K562 (cell line): ENCODE data around the gene EGF. TPM values are rescaled to one million over a fixed set of nuclear protein-coding genes. Genes with fewer than 3 reads are reported as not detected.

Experiments
- ATAC-seq: fragments of 200-7000 bp; cut with Tn5 transposase; 3 replicates; pipeline ENCODE4 v1.9.1; 2020; ENCODE audit warnings: moderate library complexity
- BruUV-seq: library from RNA; stranded (reverse); fragments of 400-500 nt; replicated peaks from 2 replicates; lab custom pipeline; 2021; lab: Mats Ljungman, UMichigan
- CTCF ChIA-PET: fragments of 300-600 bp; formaldehyde crosslinking; extraction: SDS; loops from one replicate; lab custom pipeline; 2021; ENCODE audit warnings: low intra/inter-chr PET ratio; lab: Yijun Ruan, JAX
- POLR2A ChIA-PET: fragments of 300-600, 350-650 bp; sonication (Branson Sonifier 250); formaldehyde crosslinking; extraction: SDS; loops from one replicate; lab custom pipeline; 2021; ENCODE audit warnings: antibody characterized with exemption, inconsistent platforms; lab: Yijun Ruan, JAX
- DNase-seq, 4 experiments: peaks; one replicate each; pipeline versions ENCODE4 v3.0.0 to v3.0.0-alpha.2; 2011 to 2018; ENCODE audit warnings: low spot score in 3 of 4, mixed read lengths in 3 of 4; ENCODE audit errors: extremely low read depth in 1 of 4
- FAIRE-seq: peaks from 2 replicates; lab custom pipeline; 2011; peaks lifted over from hg19 to GRCh38; lab: Jason Lieb, UNC
- H2AFZ ChIP-seq: 2 replicates; pipeline ENCODE4 v1.6.0; 2011; ENCODE audit warnings: low read depth, low read length, control low read depth, inconsistent platforms
- H3K27ac ChIP-seq: fragments of 200-600 bp; 3 replicates; pipeline ENCODE4 v1.8.0; 2011; ENCODE audit warnings: low read depth, mild to moderate bottlenecking, control low read depth, inconsistent platforms, low read length, moderate library complexity, mixed read lengths; ENCODE audit errors: extremely low read depth
- H3K27me3 ChIP-seq, 2 experiments: fragments of 300-600 bp in 1 of 2; 2 replicates in 1 of 2; 3 replicates in 1 of 2; pipeline versions ENCODE4 v1.6.0 to v1.8.0; 2011; ENCODE audit warnings: inconsistent platforms in 2 of 2, low read length in 2 of 2, mild to moderate bottlenecking in 1 of 2, mixed read lengths in 1 of 2, moderate library complexity in 1 of 2; ENCODE audit not compliant: control insufficient read depth in 2 of 2, insufficient read depth in 2 of 2
- H3K36me3 ChIP-seq: fragments of 300-600 bp; 3 replicates; pipeline ENCODE4 v1.8.0; 2011; ENCODE audit warnings: mild to moderate bottlenecking, low read length, inconsistent platforms; ENCODE audit not compliant: control insufficient read depth, insufficient read depth
- H3K4me1 ChIP-seq, 2 experiments: fragments of 200-600 bp in 1 of 2; replicated peaks in 1 of 2; 2 replicates in 1 of 2; 3 replicates in 1 of 2; pipeline versions ENCODE4 v1.5.1 to v1.8.0; 2011; ENCODE audit warnings: inconsistent platforms in 2 of 2, low read length in 2 of 2, mild to moderate bottlenecking in 1 of 2, mixed read lengths in 1 of 2, moderate library complexity in 1 of 2; ENCODE audit not compliant: control insufficient read depth in 2 of 2, insufficient read depth in 2 of 2
- H3K4me2 ChIP-seq: 2 replicates; pipeline ENCODE4 v1.6.1; 2011; ENCODE audit warnings: low read length, control low read depth, inconsistent platforms, mixed read lengths; ENCODE audit not compliant: insufficient read depth
- H3K4me3 ChIP-seq: fragments of 200-600 bp; sonication (generic), shearing (Covaris generic); 2 replicates; pipeline ENCODE4 v1.5.1; 2016; ENCODE audit warnings: control low read depth, inconsistent platforms
- H3K79me2 ChIP-seq: fragments of 200-600 bp; 3 replicates; pipeline ENCODE4 v1.8.0; 2011; ENCODE audit warnings: low read length, inconsistent platforms; ENCODE audit not compliant: control insufficient read depth, insufficient read depth
- H3K9ac ChIP-seq, 2 experiments: 2 replicates each; pipeline versions ENCODE4 v1.6.0 to v1.6.1; 2011; ENCODE audit warnings: low read depth in 2 of 2, low read length in 2 of 2, control low read depth in 1 of 2, inconsistent platforms in 1 of 2, mild to moderate bottlenecking in 1 of 2, mixed read lengths in 1 of 2; ENCODE audit not compliant: insufficient read depth in 1 of 2
- H3K9me1 ChIP-seq: one replicate; pipeline ENCODE4 v1.6.0; 2011; ENCODE audit warnings: inconsistent platforms, mild to moderate bottlenecking, low read length, moderate library complexity; ENCODE audit not compliant: control insufficient read depth, insufficient read depth
- H3K9me3 ChIP-seq: replicated peaks from 2 replicates; pipeline ENCODE4 v1.5.1; 2011; ENCODE audit warnings: low read depth, low read length, inconsistent platforms; ENCODE audit not compliant: control insufficient read depth, insufficient read depth
- H4K20me1 ChIP-seq: replicated peaks from 2 replicates; pipeline ENCODE4 v1.6.1; 2011; ENCODE audit warnings: low read length, inconsistent platforms, mixed read lengths; ENCODE audit not compliant: control insufficient read depth, insufficient read depth
- KAT7 ChIP-seq: sonication (generic); formaldehyde crosslinking; IDR thresholded peaks from 2 replicates; pipeline ENCODE4 v1.8.0; 2022; ENCODE audit warnings: missing genetic modification reagents, mild to moderate bottlenecking, borderline replicate concordance
- MAX ChIP-seq: sonication (generic); formaldehyde crosslinking; IDR thresholded peaks from 2 replicates; pipeline ENCODE4 v1.9.0; 2022; ENCODE audit warnings: mild to moderate bottlenecking, missing genetic modification reagents
- POLR3A ChIP-seq: IDR thresholded peaks from 2 replicates; pipeline ENCODE4 v1.6.1; 2011; ENCODE audit warnings: borderline replicate concordance, mild to moderate bottlenecking, moderate library complexity; ENCODE audit not compliant: insufficient read length, insufficient read depth; ENCODE audit errors: extremely low read depth
- ZNF165 ChIP-seq: fragments of 250-450 bp; sonication (Bioruptor Pico); IDR thresholded peaks from 2 replicates; pipeline ENCODE4 v1.4.0; 2020; ENCODE audit warnings: borderline replicate concordance
- ZNF57 ChIP-seq: fragments of 450-650 bp; formaldehyde crosslinking; IDR thresholded peaks from 2 replicates; pipeline ENCODE4 v1.4.0; 2020; ENCODE audit warnings: mild to moderate bottlenecking, moderate library complexity
- WGBS: fragments of 100-300 bp; shearing (Covaris generic); methylation state at CpG from one replicate; pipeline ENCODE4 v1.1.6; 2016; ENCODE audit warnings: low coverage, mixed read lengths; ENCODE audit not compliant: insufficient coverage; ENCODE audit errors: missing lambda C conversion rate; 5-methylcytosine and 5-hydroxymethylcytosine counted together
- in situ Hi-C: fragments of 300-500 bp; cut with MboI; formaldehyde crosslinking; loops from 4 replicates; pipeline ENCODE4 v1.15.0; 2018; ENCODE audit warnings: inconsistent platforms, mixed read lengths
- intact Hi-C: fragments of 100-400 bp; cut with micrococcal nuclease; formaldehyde crosslinking; loops from 2 replicates; pipeline ENCODE4 v1.14.2; 2022
- polyA plus RNA-seq, 8 experiments: library from polyadenylated mRNA; depleted of rRNA in 4 of 8; stranded (reverse) in 5 of 8; unstranded in 3 of 8; fragments of >200 nt; fragmentation: Nextera tagmentation in 2 of 8; fragmentation: Illumina TruSeq in 1 of 8; extraction: Ambion mirVana in 2 of 8; extraction: Trizol in 1 of 8; gene quantifications; 2 replicates each; pipeline versions ENCODE4 v1.2.1 to v1.2.3, GENCODE V29; 2011 to 2014; ENCODE audit warnings: inconsistent platforms in 1 of 8, missing spikeins in 1 of 8
- total RNA-seq, 7 experiments: library from RNA; depleted of rRNA in 6 of 7; stranded (reverse); fragments of >200 nt in 6 of 7; fragmentation: Illumina TruSeq in 2 of 7; extraction: Trizol in 2 of 7; gene quantifications; 2 replicates each; pipeline versions ENCODE4 v1.2.1 to v1.2.3, GENCODE V29; 2011 to 2021; ENCODE audit warnings: low replicate concordance in 1 of 7

Gene EGF
- total and polyA plus RNA-seq, 9 of the 15 experiments (the other 6 are each of a cell fraction or from before 2014, with no cell fraction given), result 0.32 to 3.1 (median 1.3) TPM

- Histone ChIP-seq H3K79me2 (no peaks in the 10 kb centered on the region), H3K4me3 (no peak overlapping the region), H3K9me3 (no peaks in the 10 kb centered on the region), H3K4me2 (no peak overlapping the region), H4K20me1 (no peaks in the 10 kb centered on the region), H3K36me3 (no peaks in the 10 kb centered on the region), H3K27ac (no peak overlapping the region), H3K9ac (no peak overlapping the region), H3K4me1 (peaks cover 0 to 3% of the 10 kb centered on the region in 2 experiments; a peak in 2 of 5 replicates), H3K9me1 (no peaks in the 10 kb centered on the region), H3K27me3 (peaks cover 7 to 11% of the 10 kb centered on the region in 2 experiments; a peak in 3 of 5 replicates), H2AFZ (no peak overlapping the region)
- no peak for DNase-seq
- no TSS peak for BruUV-seq
- in situ Hi-C loops, result no loop called here
- CTCF ChIA-PET, result no interaction called here
- intact Hi-C loops, result no loop called here
- WGBS, result 3% methylated on average over 8 of the region's 8 CpGs
- TF ChIP-seq ZNF165 (CRISPR knock-in tag) (no peak), MAX (CRISPR knock-in tag) (no peak), ZNF57 (CRISPR knock-in tag) (no peak), POLR3A (no peak), KAT7 (CRISPR knock-in tag) (no peak)
- no peak for ATAC-seq
- POLR2A ChIA-PET, result interaction anchor here (1.0 kb wide), 1 partner anchor 23 kb away, joined by 4 read pairs; no protein-coding TSS in a partner anchor
- FAIRE-seq, result no peak
Measured at GRCh38 chr4:110033355-110034025, 120.8 kb downstream of the EGF start.
